Cardiac fibroblast (primary cell): ENCODE measurements around the gene CPB2.

Source experiments
- DNase-seq, 2 donors: peaks; one replicate each; pipeline versions ENCODE4 v3.0.0 to v3.0.0-alpha.2; 2010; ENCODE audit warnings: low read depth in 2 of 2
- H3K4me3 ChIP-seq, 2 donors: replicated peaks in 1 of 2; 1 replicate in 1 of 2; 2 replicates in 1 of 2; pipeline ENCODE4 v1.5.1; 2011; ENCODE audit warnings: low read depth in 2 of 2, low read length in 2 of 2, mild to moderate bottlenecking in 2 of 2, moderate library complexity in 1 of 2
- TF ChIP-seq, protein P1 (sequence below): IDR thresholded peaks from one replicate; pipeline ENCODE4 v1.5.1; 2011; ENCODE audit warnings: low read depth, mild to moderate bottlenecking, low read length, inconsistent platforms

Gene CPB2

DNA sequence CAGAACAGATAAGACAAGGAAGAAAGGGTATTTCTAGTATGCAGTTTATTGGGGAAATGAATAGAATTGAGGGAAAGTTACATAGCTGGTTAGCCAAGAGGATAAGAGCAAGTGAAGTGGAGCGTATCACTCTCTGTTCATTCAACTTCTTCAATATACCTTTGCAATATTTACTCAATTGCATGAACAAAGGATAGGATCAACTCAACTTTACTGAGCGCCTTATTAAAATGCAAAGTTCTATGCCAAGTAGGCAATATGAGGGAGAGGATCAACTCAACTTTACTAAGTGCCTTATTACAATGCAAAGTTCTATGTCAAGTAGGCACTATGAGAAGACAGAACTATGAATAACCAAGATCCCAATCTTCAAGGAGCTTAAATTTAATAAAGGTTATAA lies 96.2 kb downstream of the CPB2 start:
- TF ChIP-seq, protein P1, sequence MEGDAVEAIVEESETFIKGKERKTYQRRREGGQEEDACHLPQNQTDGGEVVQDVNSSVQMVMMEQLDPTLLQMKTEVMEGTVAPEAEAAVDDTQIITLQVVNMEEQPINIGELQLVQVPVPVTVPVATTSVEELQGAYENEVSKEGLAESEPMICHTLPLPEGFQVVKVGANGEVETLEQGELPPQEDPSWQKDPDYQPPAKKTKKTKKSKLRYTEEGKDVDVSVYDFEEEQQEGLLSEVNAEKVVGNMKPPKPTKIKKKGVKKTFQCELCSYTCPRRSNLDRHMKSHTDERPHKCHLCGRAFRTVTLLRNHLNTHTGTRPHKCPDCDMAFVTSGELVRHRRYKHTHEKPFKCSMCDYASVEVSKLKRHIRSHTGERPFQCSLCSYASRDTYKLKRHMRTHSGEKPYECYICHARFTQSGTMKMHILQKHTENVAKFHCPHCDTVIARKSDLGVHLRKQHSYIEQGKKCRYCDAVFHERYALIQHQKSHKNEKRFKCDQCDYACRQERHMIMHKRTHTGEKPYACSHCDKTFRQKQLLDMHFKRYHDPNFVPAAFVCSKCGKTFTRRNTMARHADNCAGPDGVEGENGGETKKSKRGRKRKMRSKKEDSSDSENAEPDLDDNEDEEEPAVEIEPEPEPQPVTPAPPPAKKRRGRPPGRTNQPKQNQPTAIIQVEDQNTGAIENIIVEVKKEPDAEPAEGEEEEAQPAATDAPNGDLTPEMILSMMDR = no peak
- DNase-seq = no peak

DNA sequence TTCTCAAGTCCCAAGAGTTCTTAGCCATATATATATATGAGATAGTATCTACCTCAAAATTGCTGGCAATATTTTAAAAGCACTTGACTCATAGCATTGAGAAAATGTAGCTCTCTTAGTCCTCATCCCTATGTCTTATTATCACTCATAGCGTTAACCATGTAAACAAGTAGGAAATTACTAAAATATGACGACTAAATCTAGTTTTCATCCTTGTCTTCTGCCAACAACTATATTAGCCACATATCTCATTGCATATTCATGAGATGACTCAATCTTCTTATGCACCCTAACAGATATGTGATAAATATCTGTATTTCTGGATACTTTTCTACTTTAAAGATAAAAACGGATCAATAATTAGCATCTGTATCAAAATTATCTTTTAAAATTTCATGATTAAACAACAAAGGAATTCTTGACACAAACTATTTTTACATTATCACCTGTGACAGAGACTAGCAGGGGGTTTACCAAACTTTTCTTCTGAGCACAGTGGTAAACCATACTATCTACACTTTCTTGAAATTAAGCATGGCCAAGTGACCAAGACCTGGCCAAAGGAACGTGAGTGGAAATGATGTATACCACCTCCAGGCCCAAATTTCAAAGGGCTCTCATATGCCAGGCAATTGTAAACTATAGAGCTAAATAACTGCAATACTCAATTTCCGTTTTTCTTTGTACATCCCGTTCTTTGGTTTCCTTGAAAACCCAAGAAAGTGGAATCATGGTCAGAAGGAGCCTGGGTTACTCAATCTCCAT lies 98.0 kb downstream of the CPB2 start:
- TF ChIP-seq, protein P1 = no peak
- H3K4me3 ChIP-seq = no peak overlapping the region
- DNase-seq = peak in 1 of 2 donors; percentile 18

More for the DNA sequence above, 96.2 kb downstream of the CPB2 start:
- H3K4me3 ChIP-seq = no peak overlapping the region

DNA sequence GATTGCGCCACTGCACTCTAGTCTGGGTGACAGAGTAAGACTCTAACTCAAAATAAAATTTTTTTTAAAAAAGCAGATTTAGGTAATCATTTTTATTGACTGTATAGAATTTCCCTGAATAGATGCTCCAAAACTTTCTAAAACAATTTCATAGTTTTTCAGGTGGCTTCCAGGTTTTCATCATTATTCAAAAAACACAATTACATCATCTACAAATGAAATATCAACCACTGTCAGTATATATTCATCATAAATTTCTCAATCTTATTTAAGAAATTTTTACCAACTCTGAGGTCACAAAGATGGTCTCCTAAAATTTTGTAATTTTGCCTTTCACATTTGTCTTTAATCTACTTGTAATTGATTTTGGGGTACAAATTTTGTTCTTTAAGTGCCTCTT lies 100.3 kb downstream of the CPB2 start:
- H3K4me3 ChIP-seq = no peak overlapping the region
- TF ChIP-seq, protein P1 = no peak
- no peak for DNase-seq
